Lung (tissue), 12 donors: ENCODE results near the gene DZIP1L. TPM values are rescaled to one million over a fixed set of nuclear protein-coding genes. Genes with fewer than 3 reads are reported as not detected.

Experiments
- ATAC-seq: fragments of 200-7000 bp; cut with Tn5 transposase; one replicate; pipeline ENCODE4 v1.9.1; 2020; ENCODE audit warnings: moderate number of reproducible peaks; ENCODE audit not compliant: insufficient read depth, low FRiP score
- DNase-seq, 3 donors: peaks; one replicate each; pipeline ENCODE4 v3.0.0-alpha.2; 2013 to 2017
- H3K27ac ChIP-seq, 2 donors: one replicate each; pipeline ENCODE4 v1.5.1; 2013; ENCODE audit warnings: mild to moderate bottlenecking in 2 of 2, moderate library complexity in 2 of 2, control low read depth in 1 of 2, inconsistent platforms in 1 of 2, low read depth in 1 of 2, low read length in 1 of 2
- H3K27me3 ChIP-seq, 3 donors: one replicate each; pipeline ENCODE4 v1.5.1; 2013; ENCODE audit warnings: low read length in 2 of 3; ENCODE audit not compliant: control insufficient read depth in 3 of 3, insufficient read depth in 3 of 3
- H3K36me3 ChIP-seq, 4 donors: one replicate each; pipeline ENCODE4 v1.5.1; 2013; ENCODE audit warnings: low read length in 4 of 4, mild to moderate bottlenecking in 1 of 4, moderate library complexity in 1 of 4; ENCODE audit not compliant: control insufficient read depth in 4 of 4, insufficient read depth in 4 of 4
- H3K4me1 ChIP-seq, 5 donors: one replicate each; pipeline ENCODE4 v1.5.1; 2013; ENCODE audit warnings: low read length in 5 of 5, mild to moderate bottlenecking in 2 of 5, moderate library complexity in 1 of 5; ENCODE audit not compliant: control insufficient read depth in 5 of 5, insufficient read depth in 5 of 5
- H3K4me3 ChIP-seq: one replicate; pipeline ENCODE4 v1.5.1; 2013; ENCODE audit warnings: mild to moderate bottlenecking, control low read depth, moderate library complexity
- H3K9ac ChIP-seq, 2 donors: one replicate each; pipeline ENCODE4 v1.5.1; 2013; ENCODE audit warnings: low read length in 2 of 2, control low read depth in 1 of 2; ENCODE audit not compliant: insufficient read depth in 1 of 2
- H3K9me3 ChIP-seq, 4 donors: one replicate each; pipeline ENCODE4 v1.5.1; 2013; ENCODE audit warnings: low read length in 3 of 4, mild to moderate bottlenecking in 1 of 4, moderate library complexity in 1 of 4; ENCODE audit not compliant: control insufficient read depth in 4 of 4, insufficient read depth in 3 of 4
- CTCF ChIP-seq: IDR thresholded peaks from 2 replicates; pipeline ENCODE4 v1.5.1; 2012; ENCODE audit warnings: mild to moderate bottlenecking; ENCODE audit errors: control extremely low read depth, extremely low read depth
- WGBS, 2 donors: extraction: QIAGEN DNeasy Blood & Tissue Kit; methylation state at CpG; one replicate each; pipeline ENCODE4 v1.1.7; 2013; 5-methylcytosine and 5-hydroxymethylcytosine counted together
- polyA plus RNA-seq, 2 donors: library from polyadenylated mRNA; stranded (reverse); fragments of 200-250 nt; gene quantifications; one replicate each; pipeline ENCODE4 v1.2.1, GENCODE V29; 2013
- total RNA-seq, 2 donors: library from RNA; depleted of rRNA in 1 of 2; stranded (reverse); fragments of >200 nt in 1 of 2; gene quantifications; one replicate each; pipeline ENCODE4 v1.2.1, GENCODE V29; 2014 to 2021
- donor health status: control.
- donor health status: control.
- donor health status: Bipolar disorder and iron deficiency.
- donor health status: healthy.
- donor health status: DM: yes; HTN: yes; CAD: no.

The DZIP1L gene
- total and polyA plus RNA-seq, 4 donors = 4.1 to 40.0 (median 17.1) TPM

GRCh38 chr3:138119423-138119766 lies 4.0 kb upstream of the DZIP1L start:
- Histone ChIP-seq H3K27me3 (no peaks in the 10 kb centered on the region), H3K36me3 (no peaks in the 10 kb centered on the region), H3K9ac (no peak overlapping the region), H3K4me1 (peaks cover 0 to 5% (median 0%) of the 10 kb centered on the region in 5 donors), H3K9me3 (no peaks in the 10 kb centered on the region), H3K27ac (no peak overlapping the region), H3K4me3 (no peak overlapping the region)
- no peak for TF ChIP-seq CTCF
- ATAC-seq = no peak
- 71 to 78% methylated on average over 4 of the region's 4 CpGs for WGBS, 2 donors
- peak in 1 of 3 donors; percentile 15 for DNase-seq

DNA sequence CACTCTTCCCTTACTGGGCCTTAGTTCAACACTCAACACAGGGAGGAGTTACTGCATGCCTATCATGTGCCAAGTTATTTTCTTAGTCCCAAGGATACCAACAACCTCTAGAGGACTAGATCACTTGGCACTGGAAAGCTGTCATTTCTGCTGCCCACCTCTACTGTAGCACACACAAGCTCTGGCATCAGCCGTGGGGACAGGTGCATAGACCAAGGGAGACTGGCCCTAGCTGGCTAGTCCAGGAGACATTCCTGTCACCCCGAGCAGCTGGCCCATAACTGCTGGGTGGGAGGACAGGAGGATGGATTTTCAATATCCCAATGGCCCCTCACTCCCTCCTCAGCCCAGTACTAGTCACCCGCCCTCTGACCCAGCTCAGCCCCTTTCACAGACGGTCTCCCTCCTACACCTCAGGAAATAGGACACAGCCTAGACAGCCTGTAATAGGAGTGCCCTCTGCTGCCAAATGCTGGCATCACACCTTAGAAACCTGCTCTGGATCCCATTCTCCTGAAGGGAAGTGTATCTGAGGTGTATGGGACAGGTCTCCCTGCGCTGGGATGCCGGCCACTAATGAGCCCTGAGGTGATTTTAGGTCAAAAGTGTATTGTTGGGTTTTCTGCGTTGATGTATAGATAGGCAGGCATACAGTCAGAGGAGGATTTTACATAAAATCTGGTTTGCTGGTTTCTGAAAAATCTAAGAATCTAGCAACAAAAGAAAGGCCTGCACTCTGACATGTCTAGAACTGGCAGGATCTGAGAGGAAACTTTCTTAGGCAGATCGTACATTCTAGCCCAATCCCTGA lies 3.4 kb upstream of the DZIP1L start:
- 35 to 37% methylated on average over 8 of the region's 8 CpGs for WGBS, 2 donors
- H3K36me3 ChIP-seq = no peaks in the 10 kb centered on the region
- H3K4me1 ChIP-seq = peaks cover 0 to 8% (median 0%) of the 10 kb centered on the region in 5 donors
- ATAC-seq (peak; percentile 36), DNase-seq (peak; percentile 65 to 76 (median 72))
- no peaks in the 10 kb centered on the region for H3K27me3 ChIP-seq
- no peak overlapping the region for H3K27ac ChIP-seq
- no peak overlapping the region for H3K9ac ChIP-seq
- no peaks in the 10 kb centered on the region for H3K9me3 ChIP-seq
- no peak overlapping the region for H3K4me3 ChIP-seq
- TF ChIP-seq CTCF = peak; percentile 66

DNA sequence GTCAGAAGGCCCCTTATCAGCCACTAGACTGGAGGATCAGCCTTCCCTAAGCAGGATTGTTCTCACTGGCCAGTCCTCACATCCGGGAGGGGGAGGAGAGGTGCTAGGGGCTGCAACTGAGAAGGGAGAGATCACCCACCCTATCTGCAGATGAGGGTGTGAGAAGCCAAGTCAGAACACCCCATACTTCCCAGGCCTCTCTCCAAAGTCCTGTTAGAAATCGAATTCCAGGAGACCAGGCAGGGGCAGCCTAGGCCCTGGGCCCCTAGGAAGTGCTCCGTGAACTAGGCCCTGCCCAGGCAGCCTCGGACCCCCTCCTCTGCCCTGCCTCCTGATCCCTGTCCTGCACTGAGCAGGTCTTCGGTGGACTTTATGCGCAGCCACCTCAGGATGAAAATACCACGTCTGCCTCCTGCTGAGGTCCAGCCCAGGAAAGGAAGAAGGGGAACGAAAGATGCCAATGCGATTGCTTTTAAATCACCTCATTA lies 933 bp downstream of the DZIP1L start:
- Histone ChIP-seq H3K36me3 (peaks cover 0 to 3% (median 1%) of the 10 kb centered on the region in 4 donors), H3K27me3 (no peaks in the 10 kb centered on the region), H3K9me3 (no peaks in the 10 kb centered on the region), H3K4me1 (peaks cover 0 to 14% (median 7%) of the 10 kb centered on the region in 5 donors), H3K27ac (peak overlapping the region; percentile 92 to 93), H3K4me3 (peak overlapping the region; percentile 0), H3K9ac (peak overlapping the region; percentile 66 to 77)
- no peak for TF ChIP-seq CTCF
- DNase-seq = peak; percentile 40 to 61 (median 53)
- 27% methylated on average over 9 of the region's 9 CpGs for WGBS, 2 donors
- no peak for ATAC-seq
